NT2/D1 (cell line): Measurements from ENCODE around the gene HAGH.

Experiments used
- SUZ12 ChIP-seq: IDR thresholded peaks from 2 replicates; pipeline ENCODE4 v1.6.1; 2011; ENCODE audit not compliant: insufficient read length, insufficient read depth; ENCODE audit errors: extremely low read depth
- YY1 ChIP-seq: IDR thresholded peaks from 2 replicates; pipeline ENCODE4 v1.6.1; 2011; ENCODE audit not compliant: insufficient read length, insufficient read depth

DNA sequence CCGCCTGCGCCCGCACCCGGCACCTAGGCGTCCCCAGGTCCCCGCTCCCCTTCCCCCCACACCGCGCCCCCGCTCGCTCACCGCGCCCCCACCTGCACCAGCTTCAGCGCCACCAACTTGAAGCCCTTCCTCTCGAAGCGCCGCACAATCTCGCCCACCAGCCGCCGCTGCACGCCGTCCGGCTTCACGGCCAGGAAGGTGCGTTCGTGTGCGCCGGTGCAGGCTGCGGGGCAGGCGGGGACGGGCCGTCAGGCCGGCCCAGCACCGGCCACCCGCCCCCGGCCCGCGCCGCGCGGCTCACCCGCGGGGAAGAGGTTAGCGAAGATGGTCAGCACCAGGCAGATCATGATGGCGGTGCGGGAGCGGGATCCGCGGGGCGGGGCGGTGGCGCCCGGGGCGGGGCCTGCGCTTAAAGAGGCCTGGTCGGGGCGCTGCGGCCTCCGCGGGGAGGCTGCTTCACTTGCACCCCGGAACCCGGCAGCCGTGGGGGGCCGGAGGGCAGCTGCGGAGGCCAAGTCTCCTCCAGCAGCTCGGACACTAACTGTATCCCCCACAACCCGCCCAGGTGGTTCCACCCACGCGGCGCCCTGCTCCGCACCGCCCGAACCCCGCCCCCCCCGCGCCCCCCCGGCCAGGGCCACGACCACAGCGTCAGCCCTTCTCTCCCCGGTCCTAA lies 55.3 kb downstream of the HAGH start, which contains the start of gene NME3:
- TF ChIP-seq SUZ12 (no peak), YY1 (no peak)
